Gastroesophageal sphincter (tissue), 4 donors: ENCODE results near the gene FAM240A. TPM values are rescaled to one million over a fixed set of nuclear protein-coding genes. Genes with fewer than 3 reads are reported as not detected.

Experiments
- ATAC-seq: fragments of 150-250 bp; one replicate; pipeline ENCODE4 v1.9.1; 2016; ENCODE audit warnings: mild to moderate bottlenecking, moderate library complexity
- H3K27ac ChIP-seq, 4 donors: fragments of 200-600 bp; sonication (generic) in 3 of 4; 1 replicate in 3 of 4; 2 replicates in 1 of 4; pipeline ENCODE4 v1.5.1; 2016 to 2019
- H3K27me3 ChIP-seq: fragments of 200-600 bp; sonication (generic); one replicate; pipeline ENCODE4 v1.5.1; 2019
- H3K36me3 ChIP-seq, 2 donors: fragments of 200-600 bp; sonication (generic); one replicate each; pipeline ENCODE4 v1.5.1; 2019; ENCODE audit warnings: control low read depth in 1 of 2
- H3K4me1 ChIP-seq, 3 donors: fragments of 200-600 bp; sonication (generic); 1 replicate in 2 of 3; 2 replicates in 1 of 3; pipeline ENCODE4 v1.5.1; 2016 to 2019; ENCODE audit warnings: control low read depth in 2 of 3
- H3K4me3 ChIP-seq, 2 donors: fragments of 200-600 bp; sonication (generic); one replicate each; pipeline ENCODE4 v1.5.1; 2019; ENCODE audit warnings: mild to moderate bottlenecking in 1 of 2, moderate library complexity in 1 of 2
- H3K9me3 ChIP-seq, 3 donors: fragments of 200-600 bp; sonication (generic); one replicate each; pipeline ENCODE4 v1.5.1; 2017 to 2019; ENCODE audit warnings: control low read depth in 2 of 3
- EP300 ChIP-seq: sonication (generic); formaldehyde crosslinking; IDR thresholded peaks from one replicate; pipeline ENCODE4 v1.6.1; 2017; ENCODE audit warnings: antibody characterized with exemption, mild to moderate bottlenecking
- POLR2A ChIP-seq, 2 donors: fragments of 450-650 bp; IDR thresholded peaks; one replicate each; pipeline ENCODE4 v1.6.1; 2017; ENCODE audit warnings: antibody characterized with exemption in 2 of 2, mild to moderate bottlenecking in 2 of 2, moderate library complexity in 1 of 2
- POLR2AphosphoS5 ChIP-seq: sonication (generic); formaldehyde crosslinking; IDR thresholded peaks from one replicate; pipeline ENCODE4 v1.6.1; 2017; ENCODE audit warnings: antibody characterized with exemption
- WGBS, 2 donors: methylation state at CpG; one replicate each; pipeline ENCODE4 v1.1.5; 2018; ENCODE audit warnings: low coverage in 1 of 2; 5-methylcytosine and 5-hydroxymethylcytosine counted together
- total RNA-seq, 4 donors: library from RNA; depleted of rRNA; stranded (reverse); fragments of >200 nt; gene quantifications; one replicate each; pipeline ENCODE4 v1.1.0, GENCODE V29; 2016
- TF ChIP-seq, protein P1 (sequence below), 4 experiments: fragments of 200-600 bp in 2 of 4; fragments of 450-650 bp in 2 of 4; sonication (generic) in 1 of 4; IDR thresholded peaks; one replicate each; pipeline ENCODE4 v1.5.1; 2017 to 2019; ENCODE audit warnings: antibody characterized with exemption in 4 of 4, mild to moderate bottlenecking in 2 of 4, moderate library complexity in 2 of 4

The FAM240A gene
- total RNA-seq, 4 donors from 2014 or later, result not detected

- H3K27me3 ChIP-seq, result no peaks in the 10 kb centered on the region
- H3K4me3 ChIP-seq, result no peak overlapping the region
- WGBS, 2 donors, result no CpG with 5 or more reads among the region's 9 CpGs
- H3K4me1 ChIP-seq, result peaks cover 0 to 14% (median 0%) of the 10 kb centered on the region in 3 donors
- peaks cover 0 to 16% of the 10 kb centered on the region in 2 donors for H3K36me3 ChIP-seq
- no peaks in the 10 kb centered on the region for H3K9me3 ChIP-seq
- ATAC-seq, result no peak
- TF ChIP-seq POLR2A (IDR thresholded peaks at IDR 0.05), result no peak
- TF ChIP-seq POLR2AphosphoS5, result no peak
- TF ChIP-seq EP300, result no peak
- no peak overlapping the region for H3K27ac ChIP-seq
Observed at GRCh38 chr3:46669191-46669999, 57.1 kb downstream of the FAM240A start.

- 100% methylated on average over 1 to 3 of the region's 17 CpGs for WGBS, 2 donors
- no peak for ATAC-seq
- H3K27ac ChIP-seq, result no peak overlapping the region
- peaks cover 0 to 22% of the 10 kb centered on the region in 2 donors for H3K36me3 ChIP-seq
- peaks cover 0 to 14% (median 0%) of the 10 kb centered on the region in 3 donors for H3K4me1 ChIP-seq
- no peaks in the 10 kb centered on the region for H3K27me3 ChIP-seq
- H3K4me3 ChIP-seq, result no peak overlapping the region
- no peak for TF ChIP-seq POLR2AphosphoS5
- TF ChIP-seq POLR2A (IDR thresholded peaks at IDR 0.05), result no peak
- TF ChIP-seq, protein P1, sequence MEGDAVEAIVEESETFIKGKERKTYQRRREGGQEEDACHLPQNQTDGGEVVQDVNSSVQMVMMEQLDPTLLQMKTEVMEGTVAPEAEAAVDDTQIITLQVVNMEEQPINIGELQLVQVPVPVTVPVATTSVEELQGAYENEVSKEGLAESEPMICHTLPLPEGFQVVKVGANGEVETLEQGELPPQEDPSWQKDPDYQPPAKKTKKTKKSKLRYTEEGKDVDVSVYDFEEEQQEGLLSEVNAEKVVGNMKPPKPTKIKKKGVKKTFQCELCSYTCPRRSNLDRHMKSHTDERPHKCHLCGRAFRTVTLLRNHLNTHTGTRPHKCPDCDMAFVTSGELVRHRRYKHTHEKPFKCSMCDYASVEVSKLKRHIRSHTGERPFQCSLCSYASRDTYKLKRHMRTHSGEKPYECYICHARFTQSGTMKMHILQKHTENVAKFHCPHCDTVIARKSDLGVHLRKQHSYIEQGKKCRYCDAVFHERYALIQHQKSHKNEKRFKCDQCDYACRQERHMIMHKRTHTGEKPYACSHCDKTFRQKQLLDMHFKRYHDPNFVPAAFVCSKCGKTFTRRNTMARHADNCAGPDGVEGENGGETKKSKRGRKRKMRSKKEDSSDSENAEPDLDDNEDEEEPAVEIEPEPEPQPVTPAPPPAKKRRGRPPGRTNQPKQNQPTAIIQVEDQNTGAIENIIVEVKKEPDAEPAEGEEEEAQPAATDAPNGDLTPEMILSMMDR (IDR thresholded peaks at IDR 0.05), result no peak
- TF ChIP-seq EP300, result no peak
- no peaks in the 10 kb centered on the region for H3K9me3 ChIP-seq
Observed at GRCh38 chr3:46670000-46670890, 57.9 kb downstream of the FAM240A start.

GRCh38 chr3:46670891-46671427 is 58.6 kb downstream of the FAM240A start:
- no peak overlapping the region for H3K27ac ChIP-seq
- no peak overlapping the region for H3K4me3 ChIP-seq
- TF ChIP-seq EP300, result no peak
- no peak for TF ChIP-seq POLR2A (IDR thresholded peaks at IDR 0.05)
- TF ChIP-seq, protein P1 (IDR thresholded peaks at IDR 0.05), result no peak
- TF ChIP-seq POLR2AphosphoS5, result no peak
- no peaks in the 10 kb centered on the region for H3K9me3 ChIP-seq
- peaks cover 0 to 13% (median 0%) of the 10 kb centered on the region in 3 donors for H3K4me1 ChIP-seq
- peaks cover 0 to 29% of the 10 kb centered on the region in 2 donors for H3K36me3 ChIP-seq
- ATAC-seq, result no peak
- no peaks in the 10 kb centered on the region for H3K27me3 ChIP-seq
- WGBS, 2 donors, result 100% methylated on average over 1 of the region's 4 CpGs; no CpG with 5 or more reads in 1 of the 2 donors

- no peak overlapping the region for H3K4me3 ChIP-seq
- no peaks in the 10 kb centered on the region for H3K9me3 ChIP-seq
- no peaks in the 10 kb centered on the region for H3K27me3 ChIP-seq
- no peak for ATAC-seq
- H3K4me1 ChIP-seq, result peaks cover 0 to 5% (median 0%) of the 10 kb centered on the region in 3 donors
- H3K27ac ChIP-seq, result no peak overlapping the region
- TF ChIP-seq, protein P1 (IDR thresholded peaks at IDR 0.05), result no peak
- TF ChIP-seq POLR2AphosphoS5, result no peak
- no peak for TF ChIP-seq EP300
- TF ChIP-seq POLR2A (IDR thresholded peaks at IDR 0.05), result no peak
- WGBS, 2 donors, result 84 to 100% methylated on average over 2 to 15 of the region's 25 CpGs
- H3K36me3 ChIP-seq, result peaks cover 0 to 37% of the 10 kb centered on the region in 2 donors
Observed at GRCh38 chr3:46671541-46672348, 59.4 kb downstream of the FAM240A start.
